Fibroblast of lung (primary cell): ENCODE results near the gene PKD2L1.
"Not testable (repeated sequence)": the region's sequence is repeated elsewhere in the genome, so short reads cannot be mapped to it uniquely, and the experiment has no call there.

ENCODE experiments used
- EZH2 ChIP-seq: IDR thresholded peaks from 2 replicates; pipeline ENCODE4 v1.5.1; 2012; ENCODE audit warnings: low read length, control low read depth, mild to moderate bottlenecking; ENCODE audit errors: missing control alignments
- TF ChIP-seq, protein P1 (sequence below), 2 donors: IDR thresholded peaks in 1 of 2; conservative IDR thresholded peaks in 1 of 2; 1 replicate in 1 of 2; 2 replicates in 1 of 2; pipeline ENCODE4 v1.5.1; 2011 to 2012; ENCODE audit warnings: low read length in 2 of 2, control low read depth in 1 of 2, inconsistent platforms in 1 of 2, low read depth in 1 of 2, mild to moderate bottlenecking in 1 of 2

GRCh38 chr10:100292300-100292699 lies 37.7 kb downstream of the PKD2L1 start:
- TF ChIP-seq, protein P1, sequence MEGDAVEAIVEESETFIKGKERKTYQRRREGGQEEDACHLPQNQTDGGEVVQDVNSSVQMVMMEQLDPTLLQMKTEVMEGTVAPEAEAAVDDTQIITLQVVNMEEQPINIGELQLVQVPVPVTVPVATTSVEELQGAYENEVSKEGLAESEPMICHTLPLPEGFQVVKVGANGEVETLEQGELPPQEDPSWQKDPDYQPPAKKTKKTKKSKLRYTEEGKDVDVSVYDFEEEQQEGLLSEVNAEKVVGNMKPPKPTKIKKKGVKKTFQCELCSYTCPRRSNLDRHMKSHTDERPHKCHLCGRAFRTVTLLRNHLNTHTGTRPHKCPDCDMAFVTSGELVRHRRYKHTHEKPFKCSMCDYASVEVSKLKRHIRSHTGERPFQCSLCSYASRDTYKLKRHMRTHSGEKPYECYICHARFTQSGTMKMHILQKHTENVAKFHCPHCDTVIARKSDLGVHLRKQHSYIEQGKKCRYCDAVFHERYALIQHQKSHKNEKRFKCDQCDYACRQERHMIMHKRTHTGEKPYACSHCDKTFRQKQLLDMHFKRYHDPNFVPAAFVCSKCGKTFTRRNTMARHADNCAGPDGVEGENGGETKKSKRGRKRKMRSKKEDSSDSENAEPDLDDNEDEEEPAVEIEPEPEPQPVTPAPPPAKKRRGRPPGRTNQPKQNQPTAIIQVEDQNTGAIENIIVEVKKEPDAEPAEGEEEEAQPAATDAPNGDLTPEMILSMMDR (conservative IDR thresholded peaks at IDR 0.05 in 1 of 2, IDR thresholded peaks at IDR 0.05 in 1 of 2; ENCODE audit: low read depth in 1 of 2, low read length in 2 of 2): not testable (repeated sequence)
- TF ChIP-seq EZH2: not testable (repeated sequence)
